Heart left ventricle (tissue), 16 donors: Measurements from ENCODE around the gene YWHAE. TPM values are rescaled to one million over a fixed set of nuclear protein-coding genes. Genes with fewer than 3 reads are reported as not detected.
"Not testable (repeated sequence)": the region's sequence is repeated elsewhere in the genome, so short reads cannot be mapped to it uniquely, and the experiment has no call there.

ENCODE experiments used
- ATAC-seq, 4 donors: fragments of 200-7000 bp; cut with Tn5 transposase; one replicate each; pipeline ENCODE4 v1.9.1; 2020 to 2022; ENCODE audit warnings: moderate library complexity in 4 of 4, mild to moderate bottlenecking in 3 of 4, moderate number of reproducible peaks in 1 of 4
- DNase-seq, 5 donors: peaks; one replicate each; pipeline ENCODE4 v3.0.0-alpha.2; 2020
- H3K27ac ChIP-seq, 12 donors: fragments of 200-600 bp; sonication (generic) in 4 of 12; one replicate each; pipeline versions ENCODE4 v1.5.0 to v1.8.0; 2016 to 2022; ENCODE audit warnings: mild to moderate bottlenecking in 2 of 12
- H3K27me3 ChIP-seq, 9 donors: fragments of 200-600 bp; sonication (generic) in 2 of 9; one replicate each; pipeline versions ENCODE4 v1.5.1 to v1.8.0; 2016 to 2022; ENCODE audit warnings: mild to moderate bottlenecking in 3 of 9
- H3K36me3 ChIP-seq, 9 donors: fragments of 200-600 bp; sonication (generic) in 2 of 9; one replicate each; pipeline versions ENCODE4 v1.5.0 to v1.8.0; 2018 to 2022; ENCODE audit warnings: mild to moderate bottlenecking in 2 of 9
- H3K4me1 ChIP-seq, 12 donors: fragments of 200-600 bp; sonication (generic) in 4 of 12; one replicate each; pipeline versions ENCODE4 v1.5.0 to v1.8.0; 2016 to 2022; ENCODE audit warnings: mild to moderate bottlenecking in 3 of 12
- H3K4me3 ChIP-seq, 12 donors: fragments of 200-600 bp; sonication (generic) in 4 of 12; one replicate each; pipeline versions ENCODE4 v1.5.0 to v1.8.0; 2017 to 2022; ENCODE audit warnings: mild to moderate bottlenecking in 9 of 12, moderate library complexity in 4 of 12
- H3K9me3 ChIP-seq, 12 donors: fragments of 200-600 bp; sonication (generic) in 4 of 12; one replicate each; pipeline versions ENCODE4 v1.5.0 to v1.8.0; 2016 to 2022; ENCODE audit warnings: mild to moderate bottlenecking in 1 of 12
- POLR2A ChIP-seq, 2 donors: fragments of 450-650 bp; IDR thresholded peaks; one replicate each; pipeline ENCODE4 v1.6.1; 2017; ENCODE audit warnings: antibody characterized with exemption in 2 of 2, mild to moderate bottlenecking in 2 of 2, moderate library complexity in 2 of 2
- WGBS, 4 donors: extraction: QIAGEN DNeasy Blood & Tissue Kit in 2 of 4; methylation state at CpG; one replicate each; pipeline versions ENCODE4 v1.1.5 to v1.1.7; 2013 to 2018; 5-methylcytosine and 5-hydroxymethylcytosine counted together
- intact Hi-C, 10 donors: fragments of 100-400 bp; cut with DNase I; formaldehyde crosslinking; loops; one replicate each; pipeline versions ENCODE4 v1.11.1 to v1.14.2; 2022
- polyA plus RNA-seq, 2 donors: library from polyadenylated mRNA; stranded (reverse); fragments of 200-250 nt; gene quantifications; one replicate each; pipeline ENCODE4 v1.2.3, GENCODE V29; 2013
- total RNA-seq, 9 donors: library from RNA; depleted of rRNA in 2 of 9; stranded (reverse); fragments of >200 nt in 2 of 9; fragmentation: NEBNext Ultra II Directional in 3 of 9; extraction: Animal tissue kit (Norgen Biotek cat#: 25700) in 3 of 9; gene quantifications; one replicate each; pipeline versions ENCODE4 v1.1.0 to v1.2.4, GENCODE V29; 2016 to 2023
- TF ChIP-seq, protein P1 (sequence below), 12 donors: fragments of 200-600 bp; sonication (generic) in 4 of 12; IDR thresholded peaks; one replicate each; pipeline versions ENCODE4 v1.5.0 to v1.8.0; 2018 to 2022; ENCODE audit warnings: antibody characterized with exemption in 12 of 12, mild to moderate bottlenecking in 5 of 12
- donor health status: ischemic (EF 13 %, LVEDD 7.1; RV severe dilation, severe dysfunction).
- donor health status: healthy with polysubstance abuse.
- donor health status: DM: no; HTN: yes; CAD: no.
- donor health status: DM: no; HTN: no; CAD: no.
- donor health status: ischemic (EF 25% LVEDD 6.9; RV normal size, moderate dysfunction).
- donor health status: ischemic (EF 25% LVEDD 5.7; RV mildly dilated, moderate dysfunction).
- donor health status: healthy.
- donor health status: DM: yes; HTN: yes; CAD: no.
- donor health status: ischemic (EF 35%, LVEDD 5.7; RV mildly dilated, moderate dysfunction).
- donor health status: nonischemic (EF 11% LVEDD 7.7; RV severe dilation, severe dysfunction).
- donor health status: DM: yes; HTN: yes; CAD: no.
- donor health status: PGD.
- donor health status: ischemic (EF 29% LVEDD 5.4; RV normal size, mild dysfunction).
- donor health status: nonischemic (EF 23%, LVEDD 6.1; RV moderate dilation, normal function).

Gene YWHAE
- total and polyA plus RNA-seq, 11 donors = 401 to 1,150 (median 618) TPM

DNA sequence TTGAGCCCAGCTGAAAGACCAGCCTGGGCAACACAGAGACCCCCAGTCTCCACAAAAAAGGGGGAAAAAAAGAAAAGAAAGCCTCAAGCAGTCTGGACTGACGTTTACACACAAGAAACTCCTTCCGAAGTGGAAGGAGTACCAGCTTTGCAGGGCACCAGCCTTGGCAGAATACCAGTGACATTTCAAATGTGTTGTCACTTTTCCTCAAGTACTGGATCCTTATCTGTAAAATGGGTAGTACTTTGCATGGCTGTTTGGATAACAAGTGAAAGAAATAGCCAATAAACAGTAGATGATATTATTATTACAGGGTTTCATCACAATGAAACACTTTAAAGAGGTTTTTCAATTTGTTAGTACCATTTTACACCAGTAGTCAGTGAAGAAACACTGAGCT, 14.2 kb downstream of the YWHAE start:
- DNase-seq (no peak), ATAC-seq (peak in 1 of 4 donors; percentile 25)
- H3K27ac ChIP-seq = peak overlapping the region in 1 of 12 donors; percentile 50
- H3K9me3 ChIP-seq = no peaks in the 10 kb centered on the region
- peaks cover 6 to 98% (median 87%) of the 10 kb centered on the region in 12 donors for H3K4me1 ChIP-seq
- no peaks in the 10 kb centered on the region for H3K27me3 ChIP-seq
- TF ChIP-seq, protein P1, sequence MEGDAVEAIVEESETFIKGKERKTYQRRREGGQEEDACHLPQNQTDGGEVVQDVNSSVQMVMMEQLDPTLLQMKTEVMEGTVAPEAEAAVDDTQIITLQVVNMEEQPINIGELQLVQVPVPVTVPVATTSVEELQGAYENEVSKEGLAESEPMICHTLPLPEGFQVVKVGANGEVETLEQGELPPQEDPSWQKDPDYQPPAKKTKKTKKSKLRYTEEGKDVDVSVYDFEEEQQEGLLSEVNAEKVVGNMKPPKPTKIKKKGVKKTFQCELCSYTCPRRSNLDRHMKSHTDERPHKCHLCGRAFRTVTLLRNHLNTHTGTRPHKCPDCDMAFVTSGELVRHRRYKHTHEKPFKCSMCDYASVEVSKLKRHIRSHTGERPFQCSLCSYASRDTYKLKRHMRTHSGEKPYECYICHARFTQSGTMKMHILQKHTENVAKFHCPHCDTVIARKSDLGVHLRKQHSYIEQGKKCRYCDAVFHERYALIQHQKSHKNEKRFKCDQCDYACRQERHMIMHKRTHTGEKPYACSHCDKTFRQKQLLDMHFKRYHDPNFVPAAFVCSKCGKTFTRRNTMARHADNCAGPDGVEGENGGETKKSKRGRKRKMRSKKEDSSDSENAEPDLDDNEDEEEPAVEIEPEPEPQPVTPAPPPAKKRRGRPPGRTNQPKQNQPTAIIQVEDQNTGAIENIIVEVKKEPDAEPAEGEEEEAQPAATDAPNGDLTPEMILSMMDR (IDR thresholded peaks at IDR 0.05) = no peak
- TF ChIP-seq POLR2A (IDR thresholded peaks at IDR 0.05) = no peak
- H3K36me3 ChIP-seq = peaks cover 0 to 4% (median 0%) of the 10 kb centered on the region in 9 donors
- intact Hi-C loops = no loop called here
- 22 to 30% (median 23%) methylated on average over 2 of the region's 2 CpGs for WGBS, 4 donors
- H3K4me3 ChIP-seq = no peak overlapping the region

DNA sequence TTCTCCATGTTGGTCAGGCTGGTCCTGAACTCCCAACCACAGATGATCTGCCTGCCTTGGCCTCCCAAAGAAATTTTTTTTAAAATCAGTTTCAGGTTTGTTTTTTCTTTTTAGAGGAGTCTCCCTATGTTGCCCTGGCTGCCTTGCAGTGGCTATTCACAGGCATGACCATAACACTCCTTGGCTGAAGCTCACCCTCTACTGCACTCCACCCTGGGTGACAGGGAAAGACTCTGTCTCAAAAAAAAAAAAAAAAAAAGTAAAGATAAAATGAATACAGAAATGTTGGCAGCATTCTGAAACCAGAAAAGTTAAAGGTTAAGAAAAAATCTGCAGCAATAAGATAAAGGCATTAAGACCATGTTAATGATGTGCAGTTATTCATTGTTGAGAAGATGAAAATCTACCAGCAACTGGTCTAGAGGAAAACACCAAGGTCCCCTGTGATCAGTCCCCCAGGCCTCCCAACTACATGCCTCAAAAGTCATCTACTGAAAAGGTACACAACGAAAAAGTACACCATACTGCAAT, 15.1 kb downstream of the YWHAE start:
- H3K9me3 ChIP-seq = no peaks in the 10 kb centered on the region
- no peak overlapping the region for H3K4me3 ChIP-seq
- peak overlapping the region in 5 of 12 donors; percentile 24 to 45 (median 25) for H3K27ac ChIP-seq
- H3K36me3 ChIP-seq = peaks cover 0 to 4% (median 0%) of the 10 kb centered on the region in 9 donors
- WGBS, 4 donors = 6 to 8% (median 6%) methylated on average over 1 of the region's 1 CpG
- no peak for DNase-seq
- H3K4me1 ChIP-seq = peaks cover 8 to 98% (median 87%) of the 10 kb centered on the region in 12 donors
- intact Hi-C loops = no loop called here
- no peaks in the 10 kb centered on the region for H3K27me3 ChIP-seq
- peak in 3 of 4 donors; percentile 62 to 76 (median 74) for ATAC-seq
- TF ChIP-seq, protein P1 (IDR thresholded peaks at IDR 0.05) = no peak
- TF ChIP-seq POLR2A (IDR thresholded peaks at IDR 0.05) = no peak

DNA sequence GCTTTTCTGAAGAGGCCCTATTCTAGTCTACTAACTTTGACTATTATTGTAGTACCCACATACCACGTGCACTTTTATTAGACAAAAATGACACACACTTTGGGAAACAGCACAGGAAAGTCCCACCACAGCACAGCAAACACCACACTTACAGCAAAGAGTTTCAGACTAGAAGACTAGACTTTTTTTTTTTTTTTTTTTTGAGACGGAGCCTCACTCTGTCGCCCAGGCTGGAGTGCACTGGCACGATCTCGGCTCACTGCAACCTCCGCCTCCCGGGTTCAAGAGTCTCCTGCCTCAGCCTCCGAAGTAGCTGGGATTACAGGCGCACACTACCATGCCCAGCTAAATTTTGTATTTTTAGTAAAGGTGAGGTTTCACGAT, 20.1 kb downstream of the YWHAE start:
- Histone ChIP-seq H3K4me3 (peak overlapping the region in 1 of 12 donors; percentile 13), H3K27ac (peak overlapping the region in 6 of 12 donors; percentile 3 to 68 (median 40)), H3K36me3 (peaks cover 0 to 7% (median 3%) of the 10 kb centered on the region in 9 donors), H3K27me3 (no peaks in the 10 kb centered on the region), H3K4me1 (peaks cover 9 to 98% (median 93%) of the 10 kb centered on the region in 12 donors), H3K9me3 (no peaks in the 10 kb centered on the region)
- no peak for DNase-seq
- 47 to 62% (median 51%) methylated on average over 10 of the region's 10 CpGs for WGBS, 4 donors
- ATAC-seq = no peak
- intact Hi-C loops = no loop called here
- TF ChIP-seq POLR2A (IDR thresholded peaks at IDR 0.05) = no peak
- TF ChIP-seq, protein P1 (IDR thresholded peaks at IDR 0.05) = no peak

DNA sequence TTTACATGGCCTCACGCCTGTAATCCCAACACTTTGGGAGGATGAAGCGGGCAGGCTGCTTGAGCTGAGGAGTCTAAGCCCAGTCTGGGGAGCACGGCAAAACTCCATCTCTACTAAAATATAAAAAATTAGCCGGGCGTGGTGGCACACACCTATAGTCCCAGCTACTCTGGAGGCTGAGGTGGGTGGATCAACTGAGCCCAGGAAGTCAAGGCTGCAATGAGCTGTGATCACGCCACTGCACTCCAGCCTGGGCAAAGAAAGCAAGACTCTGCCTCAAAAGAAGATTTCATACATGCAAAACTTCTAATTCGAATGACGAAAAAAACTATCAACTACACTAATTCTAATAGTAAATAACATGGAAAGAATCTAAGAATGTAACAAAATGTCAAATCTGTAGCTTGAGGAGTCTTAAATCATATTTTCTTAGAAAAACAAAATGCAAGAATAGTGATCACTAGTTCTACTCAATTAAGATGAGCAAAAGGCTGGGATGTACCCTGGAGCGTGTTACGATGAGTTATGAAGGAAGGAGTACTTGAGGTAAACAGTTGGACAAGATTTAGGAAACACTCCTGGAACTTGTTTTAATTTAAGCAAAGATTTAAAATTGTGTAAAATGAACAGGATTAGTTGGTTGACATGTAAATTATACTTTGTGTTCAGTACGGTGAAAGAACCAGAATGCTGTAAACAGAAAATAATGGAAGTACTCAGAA, 20.7 kb downstream of the YWHAE start:
- Histone ChIP-seq H3K4me1 (peaks cover 9 to 98% (median 93%) of the 10 kb centered on the region in 12 donors), H3K27ac (peak overlapping the region in 3 of 12 donors; percentile 3 to 68 (median 57)), H3K4me3 (peak overlapping the region in 1 of 12 donors; percentile 13), H3K36me3 (peaks cover 0 to 7% (median 2%) of the 10 kb centered on the region in 9 donors), H3K9me3 (no peaks in the 10 kb centered on the region), H3K27me3 (no peaks in the 10 kb centered on the region)
- TF ChIP-seq POLR2A (IDR thresholded peaks at IDR 0.05) = no peak
- TF ChIP-seq, protein P1 (IDR thresholded peaks at IDR 0.05) = no peak
- DNase-seq = no peak
- intact Hi-C loops = no loop called here
- 62 to 70% (median 65%) methylated on average over 11 of the region's 11 CpGs for WGBS, 4 donors
- ATAC-seq = peak in 2 of 4 donors; percentile 5 to 18

DNA sequence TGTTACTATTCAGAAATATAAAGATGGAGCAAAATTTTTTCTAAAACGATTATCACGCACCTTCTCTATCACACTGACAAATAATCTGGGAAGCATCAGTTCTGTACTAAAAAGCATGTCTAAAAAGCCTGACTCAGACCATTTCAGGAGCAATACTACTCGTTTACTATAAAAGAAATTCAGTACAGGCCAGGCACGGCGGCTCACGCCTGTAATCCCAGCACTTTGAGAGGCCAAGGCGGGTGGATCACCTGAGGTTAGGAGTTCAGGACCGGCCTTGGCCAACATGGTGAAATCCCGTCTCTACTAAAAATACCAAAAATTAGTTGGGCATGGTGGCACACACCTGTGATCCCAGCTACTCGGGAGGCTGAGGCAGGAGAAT, 21.6 kb downstream of the YWHAE start:
- Histone ChIP-seq H3K4me1 (peaks cover 9 to 98% (median 94%) of the 10 kb centered on the region in 12 donors), H3K36me3 (peaks cover 0 to 12% (median 0%) of the 10 kb centered on the region in 9 donors), H3K27ac (peak overlapping the region in 1 of 12 donors; percentile 68)
- H3K4me3 ChIP-seq, ATAC-seq, H3K27me3 ChIP-seq, intact Hi-C loops, H3K9me3 ChIP-seq, DNase-seq: not testable (repeated sequence)
- 72 to 79% (median 76%) methylated on average over 10 of the region's 10 CpGs for WGBS, 4 donors
